ENCODE measurements around the gene TNRC6C.

Gene TNRC6C

DNA sequence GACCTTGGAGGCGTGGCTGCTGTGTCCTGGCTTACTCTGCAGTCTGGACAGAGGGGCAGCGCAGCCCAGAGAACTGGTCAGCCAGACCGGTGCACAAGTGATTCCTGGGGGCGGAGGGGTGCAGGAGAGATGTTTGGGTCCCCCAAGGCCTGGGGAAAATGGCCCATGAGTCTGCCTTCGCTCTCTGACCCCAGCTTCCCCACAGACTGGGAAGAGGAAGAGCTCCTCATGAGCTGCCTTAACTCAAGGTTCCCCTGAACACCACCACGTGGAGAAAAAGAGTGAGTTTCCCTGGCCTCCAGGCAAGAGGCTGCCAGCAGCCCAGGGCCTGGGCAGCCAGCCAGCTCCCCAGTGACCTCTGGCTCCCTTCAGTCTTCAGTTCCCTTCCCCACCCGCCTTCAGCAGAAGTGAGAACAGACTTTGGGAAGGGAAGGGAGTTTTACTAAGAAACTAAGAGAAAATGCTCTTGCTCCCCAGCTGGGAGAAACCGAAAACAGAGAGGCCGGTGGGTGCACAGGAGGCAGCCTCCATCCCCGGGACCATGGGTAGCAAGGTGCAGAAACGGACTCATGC lies 185.7 kb downstream of the TNRC6C start:
- DNase-seq (ENCODE audit: low spot score): peak; percentile 81
- H3K27ac ChIP-seq: peak overlapping the region in 1 of 2 donors; percentile 83

DNA sequence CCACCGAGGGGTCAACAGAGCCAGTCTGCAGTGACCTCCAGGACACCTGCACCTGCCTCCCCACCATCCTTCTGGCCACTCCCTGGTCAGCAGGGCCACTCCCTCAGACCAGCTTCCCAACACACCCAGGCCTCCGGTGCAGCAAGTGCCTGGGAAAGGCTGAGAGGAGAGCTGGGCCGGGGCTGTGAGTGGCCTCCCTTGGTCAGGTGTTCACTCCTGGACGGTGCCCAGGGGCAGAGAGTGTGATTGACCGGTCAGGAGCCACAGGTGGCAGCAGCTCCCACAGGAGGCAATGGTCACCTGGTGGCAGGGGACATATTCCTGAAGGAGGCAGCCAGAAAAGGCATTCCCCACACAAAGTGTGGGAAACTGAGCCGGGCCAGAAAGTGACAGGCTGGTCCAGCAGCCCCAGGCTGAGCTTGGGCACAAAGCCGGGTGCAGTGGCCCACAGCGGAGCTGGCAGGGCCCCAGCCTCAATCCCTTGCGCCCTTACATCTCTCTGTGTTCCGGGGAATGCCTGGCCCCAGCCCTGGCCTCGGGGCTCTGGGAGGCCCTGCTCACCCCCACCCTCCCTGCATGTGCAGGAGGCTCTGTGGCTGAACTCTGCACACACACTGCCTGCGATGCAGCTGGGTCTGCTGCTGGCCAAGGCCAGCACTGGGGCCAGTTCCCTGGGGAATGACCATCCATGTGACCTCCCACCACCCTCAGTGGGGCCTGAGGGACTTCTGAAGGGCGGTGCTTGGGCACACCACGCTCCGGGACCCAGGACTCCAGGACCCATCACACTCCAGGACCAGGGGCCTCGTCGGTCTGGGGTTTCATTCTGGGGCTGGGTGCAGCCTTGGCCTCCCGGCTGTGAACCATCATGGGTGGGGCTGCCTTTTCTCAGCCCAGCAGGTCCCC lies 186.5 kb downstream of the TNRC6C start:
- peak overlapping the region in 1 of 2 donors; percentile 83 for H3K27ac ChIP-seq
- peak overlapping the region; percentile 38 for H3K4me3 ChIP-seq
- peak; percentile 70 for DNase-seq (ENCODE audit: low spot score)
- TF ChIP-seq, protein P1, sequence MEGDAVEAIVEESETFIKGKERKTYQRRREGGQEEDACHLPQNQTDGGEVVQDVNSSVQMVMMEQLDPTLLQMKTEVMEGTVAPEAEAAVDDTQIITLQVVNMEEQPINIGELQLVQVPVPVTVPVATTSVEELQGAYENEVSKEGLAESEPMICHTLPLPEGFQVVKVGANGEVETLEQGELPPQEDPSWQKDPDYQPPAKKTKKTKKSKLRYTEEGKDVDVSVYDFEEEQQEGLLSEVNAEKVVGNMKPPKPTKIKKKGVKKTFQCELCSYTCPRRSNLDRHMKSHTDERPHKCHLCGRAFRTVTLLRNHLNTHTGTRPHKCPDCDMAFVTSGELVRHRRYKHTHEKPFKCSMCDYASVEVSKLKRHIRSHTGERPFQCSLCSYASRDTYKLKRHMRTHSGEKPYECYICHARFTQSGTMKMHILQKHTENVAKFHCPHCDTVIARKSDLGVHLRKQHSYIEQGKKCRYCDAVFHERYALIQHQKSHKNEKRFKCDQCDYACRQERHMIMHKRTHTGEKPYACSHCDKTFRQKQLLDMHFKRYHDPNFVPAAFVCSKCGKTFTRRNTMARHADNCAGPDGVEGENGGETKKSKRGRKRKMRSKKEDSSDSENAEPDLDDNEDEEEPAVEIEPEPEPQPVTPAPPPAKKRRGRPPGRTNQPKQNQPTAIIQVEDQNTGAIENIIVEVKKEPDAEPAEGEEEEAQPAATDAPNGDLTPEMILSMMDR (IDR thresholded peaks at IDR 0.05): no peak

More for the DNA sequence above, 185.7 kb downstream of the TNRC6C start:
- TF ChIP-seq, protein P1 (IDR thresholded peaks at IDR 0.05): no peak
- H3K4me3 ChIP-seq: peak overlapping the region; percentile 38

GRCh38 chr17:78146471-78146869 lies 188.0 kb downstream of the TNRC6C start:
- DNase-seq (ENCODE audit: low spot score): no peak
- Histone ChIP-seq H3K27ac (no peak overlapping the region), H3K4me3 (no peak overlapping the region)
- TF ChIP-seq, protein P1 (IDR thresholded peaks at IDR 0.05): no peak

DNA sequence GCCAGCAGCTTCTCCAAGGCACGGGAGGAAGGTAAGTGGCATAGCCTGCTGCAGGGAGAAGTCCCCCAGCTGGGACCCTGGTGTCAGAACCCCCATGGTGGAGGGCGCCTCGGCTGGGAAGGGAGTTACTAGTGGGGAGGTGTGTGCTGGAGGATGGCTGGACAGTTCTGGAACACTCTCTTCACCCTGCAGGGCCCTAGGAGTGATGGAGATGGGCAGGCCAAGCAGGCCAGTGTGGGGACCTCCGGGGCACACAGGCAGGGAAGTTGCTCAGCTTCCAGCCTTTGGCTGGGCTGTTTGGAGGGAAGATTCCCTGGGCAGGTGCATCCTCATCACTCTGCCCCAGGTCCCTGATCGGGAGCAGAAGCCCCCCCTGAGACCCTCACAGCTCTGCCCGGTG lies 188.4 kb downstream of the TNRC6C start:
- TF ChIP-seq, protein P1 (IDR thresholded peaks at IDR 0.05): no peak
- no peak overlapping the region for H3K27ac ChIP-seq
- H3K4me3 ChIP-seq: no peak overlapping the region
- no peak for DNase-seq (ENCODE audit: low spot score)

GRCh38 chr17:78147315-78147998 lies 189.0 kb downstream of the TNRC6C start:
- TF ChIP-seq, protein P1 (IDR thresholded peaks at IDR 0.05): no peak
- DNase-seq (ENCODE audit: low spot score): no peak
- Histone ChIP-seq H3K27ac (no peak overlapping the region), H3K4me3 (no peak overlapping the region)

GRCh38 chr17:78148286-78149016 lies 189.9 kb downstream of the TNRC6C start:
- TF ChIP-seq, protein P1 (IDR thresholded peaks at IDR 0.05): no peak
- DNase-seq (ENCODE audit: low spot score): no peak
- no peak overlapping the region for H3K4me3 ChIP-seq
- H3K27ac ChIP-seq: no peak overlapping the region

Data from coronary artery (tissue), 2 donors.